H1 (cell line): ENCODE measurements around the gene KCNQ1OT1. TPM values are rescaled to one million over a fixed set of nuclear protein-coding genes. Genes with fewer than 3 reads are reported as not detected.

Experiments
- EP300 ChIP-seq, 2 experiments: IDR thresholded peaks; 1 replicate in 1 of 2; 2 replicates in 1 of 2; pipeline ENCODE4 v1.6.1; 2011 to 2012; ENCODE audit warnings: low read depth in 2 of 2, low read length in 2 of 2, mild to moderate bottlenecking in 2 of 2, borderline replicate concordance in 1 of 2, inconsistent platforms in 1 of 2, moderate library complexity in 1 of 2
- HDAC6 ChIP-seq: IDR thresholded peaks from one replicate; pipeline ENCODE4 v1.7.1; 2012; ENCODE audit warnings: low read depth, mild to moderate bottlenecking, inconsistent platforms, low read length, moderate library complexity
- KDM4A ChIP-seq: IDR thresholded peaks from one replicate; pipeline ENCODE4 v1.7.1; 2012; ENCODE audit warnings: low read depth, mild to moderate bottlenecking, moderate library complexity, low read length, inconsistent platforms; ENCODE audit not compliant: severe bottlenecking
- SUZ12 ChIP-seq: fragments of 200-600 bp; sonication (generic); IDR thresholded peaks from 2 replicates; pipeline ENCODE4 v1.6.1; 2012; ENCODE audit warnings: mild to moderate bottlenecking, inconsistent platforms, low read length, moderate library complexity, mixed read lengths
- ZNF274 ChIP-seq: IDR thresholded peaks from 2 replicates; pipeline ENCODE4 v1.7.0; 2012; ENCODE audit warnings: low read length, borderline replicate concordance; ENCODE audit errors: extremely low read depth
- polyA plus RNA-seq, 7 experiments: library from polyadenylated mRNA; depleted of rRNA in 3 of 7; stranded (reverse) in 5 of 7; unstranded in 2 of 7; fragments of >200 nt in 5 of 7; fragments of 200-250 nt in 2 of 7; gene quantifications; 1 replicate in 5 of 7; 2 replicates in 1 of 7; 4 replicates in 1 of 7; pipeline versions ENCODE4 v1.2.1 to v1.2.3, GENCODE V29; 2011 to 2013; ENCODE audit warnings: missing spikeins in 2 of 7, mixed read lengths in 2 of 7
- total RNA-seq: library from RNA; stranded (reverse); fragmentation: NEBNext Ultra II Directional; extraction: Animal tissue kit (Norgen Biotek cat#: 25700); gene quantifications from 2 replicates; pipeline ENCODE4 v1.2.1, GENCODE V29; 2021
- TF ChIP-seq, protein P1 (sequence below), 3 experiments: IDR thresholded peaks; 1 replicate in 2 of 3; 2 replicates in 1 of 3; pipeline versions ENCODE4 v1.5.1 to v1.6.1; 2011; ENCODE audit warnings: low read length in 3 of 3, mild to moderate bottlenecking in 3 of 3, inconsistent platforms in 2 of 3, low read depth in 1 of 3, moderate library complexity in 1 of 3; ENCODE audit not compliant: insufficient read depth in 1 of 3; ENCODE audit errors: control extremely low read depth in 1 of 3
- TF ChIP-seq, protein P2 (sequence below): IDR thresholded peaks from 2 replicates; pipeline ENCODE4 v1.6.1; 2011; ENCODE audit warnings: low read length, improper control_type of control experiment

The KCNQ1OT1 gene
- total and polyA plus RNA-seq, 2 of the 8 experiments (the other 6 are each of a cell fraction or from before 2014, with no cell fraction given): 0.21 to 1.2 TPM

DNA sequence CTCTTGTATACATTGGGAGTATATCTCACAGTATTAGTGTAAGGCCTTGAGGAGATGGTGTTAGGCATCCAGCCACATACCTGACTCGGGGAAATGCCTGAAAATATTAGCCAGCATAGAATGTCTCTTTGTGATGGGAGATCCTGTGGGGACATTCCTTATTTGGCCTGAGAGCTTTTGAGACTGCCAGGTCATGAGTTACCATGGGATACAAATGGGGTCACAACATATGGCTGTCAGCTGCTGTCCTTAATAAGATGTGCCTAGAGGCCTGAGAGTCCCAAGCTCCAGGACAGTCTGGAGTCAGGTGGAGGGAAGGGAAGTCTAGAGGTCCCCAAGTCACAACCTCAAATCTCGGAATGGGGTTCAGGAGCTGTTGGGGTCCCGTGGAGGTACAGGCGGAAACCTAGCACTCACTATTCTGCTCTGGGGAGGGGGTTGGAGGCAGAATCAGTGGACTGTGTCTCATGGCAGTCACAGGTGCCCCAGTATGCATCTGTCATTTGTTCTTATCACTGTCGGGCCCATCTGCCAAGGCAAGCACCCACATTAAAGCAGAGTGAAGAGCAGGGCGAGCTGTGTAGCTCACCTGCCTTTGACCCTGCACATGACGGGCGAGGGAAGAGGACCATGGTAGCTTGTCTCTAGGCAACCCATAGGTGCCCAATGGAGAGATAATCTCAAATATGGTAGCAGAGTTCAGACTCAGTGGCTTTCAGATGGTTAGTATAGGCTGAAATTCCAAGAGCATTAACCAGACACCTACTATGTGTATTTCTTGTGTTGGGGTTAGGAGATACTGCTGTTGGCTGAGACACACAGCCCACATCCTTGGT is 29.9 kb downstream of the KCNQ1OT1 start (continued):
- TF ChIP-seq, protein P1, sequence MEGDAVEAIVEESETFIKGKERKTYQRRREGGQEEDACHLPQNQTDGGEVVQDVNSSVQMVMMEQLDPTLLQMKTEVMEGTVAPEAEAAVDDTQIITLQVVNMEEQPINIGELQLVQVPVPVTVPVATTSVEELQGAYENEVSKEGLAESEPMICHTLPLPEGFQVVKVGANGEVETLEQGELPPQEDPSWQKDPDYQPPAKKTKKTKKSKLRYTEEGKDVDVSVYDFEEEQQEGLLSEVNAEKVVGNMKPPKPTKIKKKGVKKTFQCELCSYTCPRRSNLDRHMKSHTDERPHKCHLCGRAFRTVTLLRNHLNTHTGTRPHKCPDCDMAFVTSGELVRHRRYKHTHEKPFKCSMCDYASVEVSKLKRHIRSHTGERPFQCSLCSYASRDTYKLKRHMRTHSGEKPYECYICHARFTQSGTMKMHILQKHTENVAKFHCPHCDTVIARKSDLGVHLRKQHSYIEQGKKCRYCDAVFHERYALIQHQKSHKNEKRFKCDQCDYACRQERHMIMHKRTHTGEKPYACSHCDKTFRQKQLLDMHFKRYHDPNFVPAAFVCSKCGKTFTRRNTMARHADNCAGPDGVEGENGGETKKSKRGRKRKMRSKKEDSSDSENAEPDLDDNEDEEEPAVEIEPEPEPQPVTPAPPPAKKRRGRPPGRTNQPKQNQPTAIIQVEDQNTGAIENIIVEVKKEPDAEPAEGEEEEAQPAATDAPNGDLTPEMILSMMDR (IDR thresholded peaks at IDR 0.05; ENCODE audit: control extremely low read depth in 1 of 3, insufficient read depth in 1 of 3, low read depth in 1 of 3, low read length in 3 of 3): no peak
- TF ChIP-seq HDAC6: no peak
- TF ChIP-seq SUZ12: no peak
- no peak for TF ChIP-seq EP300 (IDR thresholded peaks at IDR 0.05; ENCODE audit: borderline replicate concordance in 1 of 2, low read depth in 2 of 2, low read length in 2 of 2)
- TF ChIP-seq ZNF274: no peak
- TF ChIP-seq KDM4A: no peak
- TF ChIP-seq, protein P2, sequence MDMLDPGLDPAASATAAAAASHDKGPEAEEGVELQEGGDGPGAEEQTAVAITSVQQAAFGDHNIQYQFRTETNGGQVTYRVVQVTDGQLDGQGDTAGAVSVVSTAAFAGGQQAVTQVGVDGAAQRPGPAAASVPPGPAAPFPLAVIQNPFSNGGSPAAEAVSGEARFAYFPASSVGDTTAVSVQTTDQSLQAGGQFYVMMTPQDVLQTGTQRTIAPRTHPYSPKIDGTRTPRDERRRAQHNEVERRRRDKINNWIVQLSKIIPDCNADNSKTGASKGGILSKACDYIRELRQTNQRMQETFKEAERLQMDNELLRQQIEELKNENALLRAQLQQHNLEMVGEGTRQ: no peak
